SHP77 (cell line): ENCODE measurements around the gene CYP27B1.

Experiments used
- DNase-seq, 2 experiments: peaks; one replicate each; lab custom pipeline; 2025; lab: John Stamatoyannopoulos, UW

The CYP27B1 gene

GRCh38 chr12:57765698-57766463, 997 bp downstream of the CYP27B1 start:
- DNase-seq: no peak

DNA sequence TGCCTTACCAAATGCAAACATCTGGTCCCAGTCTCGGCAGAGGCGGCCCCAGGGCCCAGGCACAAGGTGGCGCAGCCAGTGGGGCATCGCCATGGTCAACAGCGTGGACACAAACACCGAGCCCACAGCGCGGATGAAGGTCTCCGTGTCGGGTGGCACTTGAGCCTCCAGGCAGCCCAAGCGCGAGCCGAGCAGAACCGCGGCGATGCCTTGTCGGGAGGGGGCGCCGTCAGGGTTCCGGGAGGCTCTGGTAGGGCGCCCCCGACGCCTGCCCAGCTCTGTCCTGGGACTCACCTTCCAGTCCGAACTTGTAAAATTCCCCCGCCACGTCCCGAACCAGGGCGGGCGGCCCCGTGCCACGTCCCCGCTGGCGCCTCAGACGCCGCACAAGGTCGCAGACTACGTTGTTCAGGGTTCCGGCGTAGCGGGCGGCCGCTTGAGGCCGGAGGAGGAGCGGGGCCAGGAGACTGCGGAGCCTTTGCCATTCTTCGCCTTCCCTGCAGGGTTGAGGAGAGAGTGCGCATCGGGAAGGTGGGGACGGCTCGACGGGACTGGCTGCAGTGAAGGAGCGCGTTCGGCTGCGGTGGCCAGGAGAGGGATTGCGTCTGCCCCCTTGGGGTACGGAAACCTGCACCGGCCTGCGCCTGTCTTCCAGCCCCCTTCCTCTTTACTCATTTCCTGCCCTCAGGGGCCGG, 1.7 kb downstream of the CYP27B1 start:
- no peak for DNase-seq

DNA sequence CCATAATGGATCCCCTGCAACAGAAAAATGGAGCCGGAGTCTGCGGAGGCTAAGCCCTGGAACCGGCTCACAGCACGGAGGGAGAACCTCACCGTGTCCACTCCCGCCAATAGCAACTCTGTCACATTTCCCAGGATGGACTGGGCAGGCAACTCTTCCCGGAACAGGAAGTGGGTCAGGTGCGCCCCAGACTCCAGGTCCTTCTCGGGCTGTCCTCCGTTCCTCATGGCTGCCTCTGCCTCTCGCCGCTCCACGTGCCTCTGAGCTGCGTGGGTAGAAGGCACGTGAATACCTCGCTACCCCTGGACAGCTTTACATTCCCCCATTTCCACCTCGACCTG, 2.2 kb downstream of the CYP27B1 start:
- no peak for DNase-seq

DNA sequence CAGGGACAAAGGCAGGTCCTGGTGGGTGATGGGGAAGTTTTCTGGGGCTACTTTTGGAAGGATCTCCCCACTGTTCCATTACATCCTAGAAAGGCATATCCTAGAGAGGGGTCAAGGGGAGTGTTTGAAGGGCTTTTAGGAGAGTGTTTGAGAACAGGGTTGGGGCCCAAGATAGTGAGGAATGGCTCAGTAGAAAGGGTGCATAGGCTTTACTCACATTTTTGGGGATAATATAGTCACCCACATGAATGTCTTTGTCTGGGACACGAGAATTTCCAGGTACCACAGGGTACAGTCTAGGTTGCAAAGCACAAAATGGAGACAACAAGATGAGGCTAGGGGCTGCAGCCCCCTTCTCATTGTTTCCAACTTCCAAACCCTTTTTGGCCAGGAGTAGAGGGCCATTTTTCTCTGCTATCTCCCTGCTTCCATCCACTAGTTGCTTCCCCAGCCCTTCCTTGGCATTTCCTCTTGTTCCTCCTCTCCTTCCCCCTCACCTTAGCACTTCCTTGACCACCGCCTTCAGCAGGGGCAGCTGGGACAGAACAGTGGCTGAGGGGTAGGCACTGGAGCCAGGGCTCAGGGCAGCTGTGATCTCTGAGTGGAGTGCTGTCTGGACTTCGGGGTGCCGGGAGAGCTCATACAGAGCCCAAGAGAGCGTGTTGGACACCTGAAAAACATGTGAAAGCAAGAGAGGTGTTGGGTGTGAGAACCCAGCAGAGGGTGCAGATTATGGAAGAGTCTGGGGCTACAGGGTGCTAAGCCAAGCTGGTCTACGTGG, 2.8 kb downstream of the CYP27B1 start:
- DNase-seq: no peak

DNA sequence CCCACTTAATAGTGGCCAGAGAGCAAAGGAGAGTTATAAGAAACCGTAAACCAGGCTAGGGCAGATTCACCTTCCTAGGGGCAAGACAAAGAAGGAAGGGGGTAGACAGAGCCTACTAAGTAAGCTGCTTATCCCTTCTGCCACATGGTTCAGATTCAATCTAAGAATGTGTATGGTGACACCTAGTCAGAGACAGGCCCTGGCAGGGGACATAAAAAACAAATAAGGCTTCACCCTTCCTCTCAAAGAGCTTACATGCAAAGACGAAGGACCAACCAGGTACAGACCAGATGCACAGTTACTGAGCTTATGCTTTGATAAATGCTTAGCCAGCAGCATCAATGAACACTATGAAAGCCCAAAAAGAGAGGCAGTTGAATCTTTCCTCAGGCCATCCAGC, 4.4 kb downstream of the CYP27B1 start:
- no peak for DNase-seq

- no peak for DNase-seq
Measured at GRCh38 chr12:57761391-57761998, 5.4 kb downstream of the CYP27B1 start.

- DNase-seq: no peak
Measured at GRCh38 chr12:57760347-57760982, 6.4 kb downstream of the CYP27B1 start.

DNA sequence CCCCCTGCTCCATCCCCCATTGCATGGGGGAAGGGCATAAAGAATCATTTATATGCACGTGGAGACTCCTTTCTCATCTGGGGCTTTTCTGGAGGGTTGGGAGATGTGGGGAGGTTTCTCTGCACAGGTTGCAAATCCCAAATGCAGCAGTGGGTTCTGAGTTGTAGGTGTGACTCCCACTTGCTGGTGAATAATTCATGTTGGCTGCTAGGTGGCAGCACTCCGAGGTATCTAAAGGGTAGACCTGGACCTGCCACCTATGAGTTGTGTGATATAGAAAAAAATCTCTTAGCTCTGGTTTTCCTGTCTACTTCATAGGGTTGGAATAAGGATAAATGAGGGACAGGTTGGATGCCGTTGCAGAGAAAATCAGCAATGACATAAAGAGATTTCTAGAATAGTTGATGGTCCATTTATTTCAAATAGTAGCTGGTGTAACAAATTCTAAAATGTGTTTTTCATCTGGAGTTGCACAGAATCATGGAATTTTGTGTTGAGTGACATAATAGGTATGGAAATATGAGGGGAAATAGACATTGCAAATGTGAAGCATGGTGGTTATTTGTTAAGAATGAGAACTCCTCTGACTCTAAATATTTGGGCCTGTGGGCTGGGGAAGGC, 7.4 kb downstream of the CYP27B1 start:
- DNase-seq: peak in 1 of 2 experiments; percentile 63

DNA sequence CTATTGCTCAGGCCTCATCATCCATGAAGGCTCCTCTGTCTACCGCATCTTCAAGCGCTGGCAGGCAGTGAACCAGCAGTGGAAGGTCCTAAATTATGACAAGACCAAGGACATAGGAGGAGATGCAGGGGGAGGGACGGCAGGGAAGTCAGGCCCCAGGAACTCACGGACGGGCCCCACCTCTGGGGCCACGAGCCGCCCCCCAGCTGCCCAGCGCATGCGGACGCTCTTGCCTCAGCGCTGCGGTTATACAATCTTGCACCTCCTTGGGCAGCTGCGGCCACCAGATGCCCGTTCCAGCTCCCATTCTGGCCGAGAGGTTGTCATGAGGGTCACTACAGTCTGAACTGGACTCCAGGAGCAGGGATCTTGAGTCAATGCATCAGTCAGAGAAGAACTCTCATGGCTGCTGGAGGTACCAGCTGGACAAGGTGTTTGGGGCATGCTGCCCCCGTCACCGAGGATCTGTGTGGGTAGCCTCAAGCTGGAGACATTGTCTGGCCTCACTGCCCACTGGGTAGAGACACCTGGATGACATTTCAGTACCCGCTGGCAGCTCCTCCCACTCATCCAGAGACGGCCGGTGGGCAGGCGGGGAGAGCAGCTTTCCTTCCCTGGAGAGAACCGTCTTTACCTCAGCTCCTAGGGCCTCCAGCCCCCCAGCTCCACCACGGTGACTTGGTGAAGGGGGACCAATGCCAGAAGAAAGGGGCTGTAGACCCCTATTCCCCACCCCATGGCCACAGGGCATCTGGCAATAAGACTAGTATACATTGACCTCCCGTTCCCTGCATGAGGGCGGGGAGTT, 8.1 kb downstream of the CYP27B1 start:
- no peak for DNase-seq

DNA sequence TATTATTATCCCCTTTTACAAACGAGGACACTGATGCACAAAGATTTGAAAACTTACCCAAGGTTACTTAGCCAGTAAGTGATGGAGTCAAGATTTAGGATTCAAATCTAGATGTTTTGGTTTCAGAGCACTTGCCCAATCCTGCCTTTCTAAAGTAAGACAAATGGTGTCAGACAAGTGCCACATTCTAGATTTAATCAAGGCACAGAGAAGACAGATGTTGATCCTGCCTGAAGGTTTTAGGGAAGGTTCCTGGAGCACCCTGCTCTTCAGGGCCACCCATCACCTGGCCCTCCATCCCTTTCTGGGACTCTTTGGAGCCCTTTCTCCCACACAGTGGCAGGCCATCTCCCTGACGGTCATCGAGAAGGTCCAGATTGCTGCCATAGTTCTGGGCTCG, 9.1 kb downstream of the CYP27B1 start:
- no peak for DNase-seq

DNA sequence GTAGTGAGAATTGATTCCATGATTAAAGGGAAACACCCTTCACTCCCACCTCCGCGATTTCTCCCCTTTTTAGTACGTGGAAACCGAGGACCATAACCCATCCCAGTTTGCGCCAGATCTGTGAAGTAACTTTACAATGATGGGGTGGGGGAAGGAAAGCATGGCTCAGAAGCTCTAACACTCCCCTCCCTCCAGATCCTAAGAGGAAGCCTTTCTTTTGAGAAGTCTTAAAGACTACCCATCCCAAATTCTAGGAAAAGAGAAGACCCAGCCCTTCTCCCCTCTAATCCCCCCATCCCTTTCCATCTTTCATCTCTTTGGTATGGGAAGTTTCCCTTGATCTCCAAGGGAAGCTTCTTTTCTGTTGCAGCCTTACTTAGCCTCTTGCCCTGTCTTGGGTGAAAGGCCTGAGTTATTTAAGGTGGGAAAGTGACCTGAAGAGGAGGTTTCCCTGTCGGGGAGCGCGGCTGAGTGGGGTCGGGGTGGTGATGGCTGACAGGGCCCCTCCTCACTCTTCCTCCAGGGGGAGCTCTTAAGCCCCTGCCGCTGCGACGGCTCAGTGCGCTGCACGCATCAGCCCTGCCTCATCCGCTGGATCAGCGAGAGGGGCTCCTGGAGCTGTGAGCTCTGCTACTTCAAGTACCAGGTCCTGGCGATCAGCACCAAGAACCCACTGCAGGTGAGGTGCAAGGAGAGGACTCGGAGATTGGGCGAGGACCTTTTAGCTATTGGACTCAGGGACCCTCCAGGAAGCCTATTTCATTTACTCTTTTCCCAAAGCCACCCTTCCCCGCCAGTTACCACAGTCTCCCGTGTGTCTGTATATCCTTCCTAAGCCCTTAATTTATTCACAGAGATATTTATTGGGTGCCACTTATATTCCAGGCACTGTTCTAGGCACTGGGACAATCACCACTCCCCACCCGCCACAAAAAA, 10.2 kb downstream of the CYP27B1 start:
- DNase-seq: peak; percentile 24 to 27

DNA sequence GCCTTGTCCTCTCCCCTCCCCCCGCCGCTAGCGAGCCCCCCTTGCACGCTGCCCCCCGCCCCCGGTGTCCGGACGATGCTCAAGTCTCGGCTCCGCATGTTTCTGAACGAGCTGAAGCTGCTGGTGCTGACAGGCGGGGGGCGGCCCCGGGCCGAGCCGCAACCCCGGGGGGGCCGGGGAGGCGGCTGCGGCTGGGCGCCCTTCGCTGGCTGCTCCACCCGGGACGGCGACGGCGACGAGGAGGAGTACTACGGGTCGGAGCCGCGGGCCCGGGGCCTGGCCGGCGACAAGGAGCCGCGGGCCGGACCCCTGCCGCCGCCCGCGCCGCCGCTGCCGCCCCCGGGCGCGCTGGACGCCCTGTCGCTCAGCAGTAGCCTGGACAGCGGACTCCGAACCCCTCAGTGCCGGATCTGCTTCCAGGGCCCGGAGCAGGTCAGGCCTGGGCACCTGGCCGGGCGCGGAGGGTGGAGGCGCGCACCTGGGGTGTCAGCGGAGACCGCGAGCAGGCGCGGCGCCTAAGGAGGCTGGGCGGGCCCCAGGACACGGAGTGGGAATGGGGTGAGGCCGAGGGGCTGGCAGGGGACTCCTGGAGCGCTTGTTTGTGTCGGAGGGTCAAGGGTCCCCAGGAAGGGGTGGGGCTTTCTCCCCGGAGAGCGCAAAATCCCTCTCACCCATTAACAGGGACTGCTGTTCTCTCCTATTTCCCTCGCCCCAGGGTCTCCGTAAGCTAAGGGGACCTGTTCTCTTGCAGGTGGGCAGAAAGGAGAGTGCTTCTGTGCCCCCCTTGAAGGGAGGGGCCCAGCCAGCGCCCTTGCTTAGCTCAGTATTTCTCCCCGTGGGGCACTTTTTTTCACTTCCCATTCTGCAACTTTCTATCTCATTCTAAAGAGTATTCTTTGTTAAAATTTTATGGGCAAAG, 11.2 kb downstream of the CYP27B1 start:
- no peak for DNase-seq

GRCh38 chr12:57755194-57755453, 11.8 kb downstream of the CYP27B1 start:
- DNase-seq: no peak

GRCh38 chr12:57754411-57755193, 12.3 kb downstream of the CYP27B1 start, which contains the start of gene MARCHF9:
MARCHF9 (plus strand) TSS chr12:57755103; CDS start chr12:57755529, 426 bp downstream.
- peak; percentile 55 to 83 for DNase-seq

- no peak for DNase-seq
Measured at GRCh38 chr12:57753756-57754337, 13.0 kb downstream of the CYP27B1 start.

DNA sequence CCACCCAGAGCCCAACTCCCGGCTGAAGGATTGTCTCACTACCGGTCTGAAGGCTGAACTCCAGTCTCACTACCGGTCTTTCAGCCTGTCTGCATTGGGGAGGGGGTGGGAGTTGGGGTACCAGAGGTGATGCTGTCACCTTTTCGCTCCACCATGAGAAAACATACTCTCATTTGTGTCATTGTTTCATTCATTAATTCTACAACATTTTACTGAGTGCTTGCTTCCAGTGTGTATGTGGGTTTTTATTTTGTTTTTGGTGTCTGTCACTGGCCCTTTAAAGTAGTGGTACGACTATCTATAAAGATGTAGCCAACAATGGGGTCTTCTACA, 14.2 kb downstream of the CYP27B1 start:
- no peak for DNase-seq
